NCI-H524 (cell line): ENCODE measurements around the gene DIAPH1.

ENCODE experiments used
- DNase-seq, 2 experiments: peaks; one replicate each; lab custom pipeline; 2025; lab: John Stamatoyannopoulos, UW

The DIAPH1 gene

DNA sequence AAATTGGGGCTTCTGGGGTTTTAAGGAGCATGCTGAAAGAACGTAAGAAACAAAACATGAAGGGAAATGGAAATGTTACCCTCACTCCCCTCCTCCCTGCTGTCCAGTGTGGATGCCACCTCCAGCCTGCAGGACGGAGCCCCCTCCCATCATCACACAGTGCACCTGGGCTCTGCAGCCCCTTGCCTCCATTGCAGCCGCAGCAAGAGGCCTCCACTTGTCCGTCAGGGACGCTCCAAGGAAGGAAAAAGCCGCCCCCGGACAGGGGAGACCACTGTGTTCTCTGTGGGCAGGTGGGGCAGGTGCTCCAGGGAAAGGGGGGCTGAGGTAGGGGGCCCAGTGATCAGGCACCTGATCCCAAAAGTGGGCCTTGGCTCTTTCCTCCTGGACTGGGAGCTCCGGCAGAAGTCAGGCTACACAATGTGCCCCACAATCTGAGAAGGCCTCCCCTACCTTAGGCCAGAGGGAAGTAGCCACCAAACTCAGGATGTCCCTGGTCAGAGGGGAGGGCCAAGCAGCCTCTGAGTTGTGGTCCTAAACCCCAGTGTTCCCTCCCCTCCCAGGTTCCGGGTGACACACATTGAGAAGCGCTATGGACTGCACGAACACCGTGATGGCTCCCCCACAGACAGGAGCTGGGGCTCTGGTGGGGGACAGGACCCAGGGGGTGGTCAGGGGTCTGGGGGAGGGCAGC, 20.7 kb upstream of the DIAPH1 start:
- DNase-seq = no peak

DNA sequence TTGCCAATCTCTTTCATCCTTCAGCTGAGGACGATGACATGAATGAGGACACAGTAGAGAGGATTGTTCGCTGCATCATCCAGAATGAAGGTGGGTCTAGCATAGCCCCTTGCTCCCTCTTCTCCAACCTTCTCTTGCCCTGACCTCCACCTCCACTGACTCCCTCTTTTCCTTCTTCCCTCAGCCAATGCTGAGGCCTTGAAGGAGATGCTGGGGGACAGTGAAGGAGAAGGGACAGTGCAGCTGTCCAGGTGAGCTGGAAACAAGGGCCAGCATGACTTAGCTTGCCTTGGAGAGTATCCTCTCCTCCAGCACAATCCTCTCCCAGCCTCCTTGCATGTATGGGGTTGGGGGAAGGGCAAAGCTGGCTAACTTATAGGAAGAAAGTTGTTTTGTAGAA, 20.0 kb upstream of the DIAPH1 start:
- DNase-seq = no peak

DNA sequence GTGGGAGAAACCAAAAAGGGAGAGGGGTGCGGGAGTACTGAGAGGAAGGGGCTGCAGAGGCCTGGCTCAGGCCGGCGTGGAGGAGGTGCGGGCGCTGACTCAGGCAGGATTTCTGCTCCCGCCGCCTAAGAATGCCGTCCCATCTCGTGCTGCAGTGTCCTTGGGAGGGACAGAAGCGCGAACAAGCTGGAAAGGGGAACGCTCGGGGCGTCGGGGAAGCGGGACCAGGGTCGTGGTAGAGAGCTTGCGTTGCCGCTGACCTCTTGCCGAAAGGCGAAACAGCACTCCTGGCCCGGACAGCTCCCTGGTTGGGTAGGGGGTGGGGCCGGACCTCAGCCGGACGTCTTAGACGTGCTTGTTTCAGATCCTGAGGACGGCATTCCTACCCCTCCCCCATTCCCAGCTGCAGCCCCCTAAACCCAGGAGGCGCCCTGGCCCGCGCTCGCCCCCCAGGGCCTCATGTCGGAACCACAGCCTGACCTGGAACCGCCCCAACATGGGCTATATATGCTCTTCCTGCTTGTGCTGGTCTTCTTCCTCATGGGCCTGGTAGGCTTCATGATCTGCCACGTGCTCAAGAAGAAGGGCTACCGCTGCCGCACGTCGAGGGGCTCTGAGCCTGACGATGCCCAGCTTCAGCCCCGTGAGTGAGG, 19.1 kb upstream of the DIAPH1 start:
- peak; percentile 26 to 54 for DNase-seq

DNA sequence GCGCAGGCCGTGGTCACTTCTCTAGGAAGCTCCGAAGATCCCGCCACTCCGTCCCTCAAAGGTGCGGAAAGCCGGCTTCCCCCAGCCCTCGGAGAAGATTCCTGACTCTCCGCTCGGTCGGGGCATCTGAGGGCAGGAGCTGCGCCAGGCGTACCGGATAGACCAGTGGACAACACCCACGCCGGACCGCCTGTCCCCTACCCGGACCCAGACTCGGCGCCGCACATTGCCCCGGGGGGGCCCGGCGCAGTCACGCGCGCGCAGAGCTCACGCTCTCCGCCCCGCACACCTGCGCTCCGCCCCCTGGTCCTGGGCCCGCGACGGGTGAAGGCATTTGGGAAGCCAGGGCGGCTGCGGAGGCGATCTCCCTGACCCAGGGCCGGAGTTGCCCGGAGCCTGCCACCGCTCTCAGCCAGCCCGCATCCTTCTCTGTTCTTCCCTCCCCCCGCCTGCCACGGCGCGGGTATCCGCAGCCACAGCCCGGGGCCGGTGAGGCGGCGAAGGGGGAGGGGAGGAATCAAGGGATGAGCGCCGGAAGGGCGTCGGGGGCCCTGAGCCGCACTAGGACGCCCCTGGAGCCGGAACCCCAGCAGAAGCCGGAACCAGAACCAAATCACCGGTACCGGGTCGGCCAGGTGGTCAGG, 18.4 kb upstream of the DIAPH1 start:
- DNase-seq = peak in 1 of 2 experiments; percentile 20

DNA sequence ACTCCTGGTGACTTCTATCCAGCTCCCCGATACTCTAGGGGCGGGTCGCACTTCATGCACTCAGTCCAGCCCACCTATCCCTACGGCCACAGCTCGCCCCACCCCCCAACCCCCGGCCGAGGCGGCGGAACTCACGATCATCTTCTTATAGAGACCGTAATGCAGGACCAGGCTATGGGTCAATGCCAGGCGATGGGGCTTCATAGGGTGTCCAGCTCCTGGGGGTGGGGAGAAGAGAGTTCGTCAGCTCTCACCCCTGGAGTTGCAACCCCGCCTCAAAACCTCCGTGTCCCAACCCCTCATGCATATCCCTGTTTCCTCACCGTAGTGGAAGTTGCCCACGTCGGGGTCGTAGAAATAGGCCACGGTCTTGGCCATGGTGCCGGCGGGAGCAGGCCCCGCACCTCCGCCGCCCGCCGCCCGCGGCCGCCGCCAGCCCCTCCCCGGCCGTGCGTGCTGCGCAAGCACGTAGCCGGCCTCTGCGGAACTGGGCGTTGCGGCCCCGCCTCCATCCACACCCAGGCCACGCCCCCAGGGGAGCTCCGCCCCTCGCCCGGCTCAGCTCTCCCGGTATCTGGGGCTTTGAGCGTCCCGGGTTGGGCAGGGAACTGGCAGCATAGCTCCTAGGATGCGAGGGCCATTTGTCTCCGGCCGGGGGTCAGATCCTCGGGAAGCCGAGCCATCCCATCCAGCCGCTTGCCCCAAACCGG, 17.8 kb upstream of the DIAPH1 start, which contains the start of the genes HDAC3 and RELL2:
Gene HDAC3, minus strand, starts transcription at position 437 of the 710 bp plus-strand sequence. Its CDS starts 59 bp downstream, at position 378.
Gene RELL2, plus strand, starts transcription at position 585 of the 710 bp plus-strand sequence. CDS start 1,229 bp downstream, outside the sequence.
- DNase-seq = peak; percentile 62 to 86

DNA sequence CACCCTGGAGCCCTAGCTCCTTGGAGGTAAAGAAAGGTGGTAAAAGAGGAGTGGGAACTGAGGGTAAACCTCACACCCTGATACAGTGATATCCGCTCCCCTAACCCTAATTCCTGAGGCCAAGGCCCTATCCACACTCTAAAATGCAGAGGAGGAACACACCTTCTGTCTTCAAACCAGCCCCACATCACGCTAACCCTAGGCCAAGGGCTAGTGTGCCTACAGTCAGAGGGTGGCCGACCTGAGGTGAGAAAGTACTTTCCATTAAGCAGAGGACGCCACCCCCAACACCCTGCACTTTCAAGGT, 17.3 kb upstream of the DIAPH1 start:
- DNase-seq = no peak

DNA sequence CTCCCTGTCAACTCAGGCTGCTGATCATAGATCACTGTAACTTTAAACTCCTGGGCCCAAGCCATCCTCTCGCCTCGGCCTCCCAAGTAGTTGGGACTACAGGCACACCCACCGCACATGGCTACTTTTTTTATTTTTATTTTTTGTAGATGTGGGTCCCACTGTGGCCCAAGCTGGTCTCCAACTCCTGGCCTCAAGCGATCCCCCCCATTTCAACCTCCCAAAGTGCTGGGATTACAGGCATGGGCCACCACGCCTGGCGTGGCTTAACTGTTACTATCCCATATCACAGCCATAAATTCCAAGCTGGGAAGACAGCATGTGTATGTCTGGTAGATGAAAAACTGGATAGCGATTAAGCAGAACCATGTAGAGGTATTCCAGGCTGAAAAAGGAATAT, 16.8 kb upstream of the DIAPH1 start:
- DNase-seq = no peak

DNA sequence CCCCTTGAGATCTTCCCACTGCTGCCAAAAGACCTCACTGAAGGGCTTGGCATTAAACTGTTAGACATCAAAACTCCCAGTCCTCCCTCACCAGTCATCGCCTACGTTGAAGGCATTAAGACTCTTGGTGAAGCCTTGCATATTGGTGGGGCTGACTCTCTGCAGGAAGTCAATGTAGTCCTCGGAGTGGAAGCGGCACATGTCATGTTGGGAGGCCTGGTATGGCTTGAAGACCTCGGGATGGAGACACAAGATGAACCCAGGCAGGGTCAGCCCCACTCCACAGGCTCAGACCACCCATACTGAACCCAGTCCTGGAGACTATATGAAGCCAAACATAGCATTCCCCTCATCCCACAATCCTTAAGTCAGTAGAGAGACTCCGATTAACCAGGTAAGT, 15.9 kb upstream of the DIAPH1 start:
- DNase-seq = no peak

DNA sequence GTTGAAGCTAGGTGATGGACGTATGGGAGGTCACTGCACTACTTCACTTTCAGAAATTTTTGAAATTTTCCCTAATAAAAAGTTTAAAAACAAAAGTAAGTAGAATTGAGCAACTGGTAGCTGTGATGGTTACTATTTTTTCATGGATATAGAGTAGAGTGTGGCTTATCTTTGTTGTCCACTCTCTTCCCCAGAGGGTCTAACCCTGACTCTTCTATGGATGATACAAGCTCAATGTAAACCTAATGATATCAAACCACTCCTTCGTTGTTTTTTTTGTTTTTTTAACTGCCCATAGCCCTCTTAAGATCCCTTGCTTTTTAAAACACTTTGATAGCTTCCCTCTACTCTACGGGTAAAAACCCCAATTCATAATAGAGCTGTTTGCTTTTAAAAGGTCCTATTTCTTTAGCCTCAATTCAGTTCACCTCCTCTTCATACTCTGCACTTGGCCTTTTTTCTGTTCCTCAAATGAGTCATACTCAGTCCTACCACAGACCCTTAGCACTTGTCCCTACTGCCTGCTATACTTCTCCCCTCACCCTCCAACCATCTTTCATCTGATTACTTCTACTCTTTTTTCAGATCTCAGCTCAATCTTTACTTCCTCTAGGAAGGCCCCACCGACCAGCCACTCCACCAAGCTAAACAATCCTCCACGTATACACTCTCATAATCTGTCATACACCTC, 15.2 kb upstream of the DIAPH1 start:
- DNase-seq = no peak

DNA sequence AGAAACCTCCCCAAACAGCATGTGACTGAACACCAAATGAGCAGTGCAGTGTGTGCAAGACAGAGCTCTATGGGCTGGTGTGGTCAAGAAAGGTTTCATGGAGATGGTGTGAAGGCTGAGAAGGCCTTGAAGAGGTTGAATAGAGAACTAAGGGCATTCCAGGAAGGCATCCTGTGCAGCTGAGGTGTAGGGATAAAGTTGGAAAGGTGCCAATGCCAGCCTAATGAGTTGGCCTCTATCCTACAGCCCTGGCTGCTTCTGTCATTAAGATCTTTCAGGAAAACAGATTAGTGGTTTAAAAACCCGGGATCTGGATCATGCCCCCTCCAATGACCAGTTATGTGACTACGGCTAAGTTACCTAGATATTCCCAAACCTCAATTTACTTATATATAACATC, 13.8 kb upstream of the DIAPH1 start:
- no peak for DNase-seq

DNA sequence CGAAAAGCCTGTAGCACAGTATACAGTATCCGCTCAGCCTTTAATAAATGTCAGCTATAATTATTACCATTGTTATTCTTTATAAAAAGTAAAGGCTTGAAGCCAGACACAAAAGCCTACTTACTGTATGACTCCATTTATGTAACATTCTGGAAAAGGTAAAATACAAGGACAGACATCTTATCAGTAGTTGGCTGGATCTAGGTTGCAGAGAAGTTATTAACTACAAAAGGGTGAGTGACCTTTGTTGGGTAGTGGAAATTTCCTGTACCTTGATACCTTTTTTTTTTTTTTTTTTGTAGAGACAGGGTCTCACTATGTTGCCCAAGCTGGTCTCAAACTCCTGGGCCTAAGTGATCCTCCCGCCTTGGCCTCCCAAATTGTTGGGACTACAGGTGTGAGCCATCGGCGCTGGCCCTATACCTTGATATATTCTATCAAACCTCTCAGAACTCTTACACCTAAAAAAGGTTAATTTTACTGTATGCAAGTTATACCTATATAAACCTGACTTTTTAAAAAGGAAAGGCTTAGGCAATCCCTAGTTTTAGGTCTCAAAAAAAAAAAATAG, 11.9 kb upstream of the DIAPH1 start:
- DNase-seq = no peak

DNA sequence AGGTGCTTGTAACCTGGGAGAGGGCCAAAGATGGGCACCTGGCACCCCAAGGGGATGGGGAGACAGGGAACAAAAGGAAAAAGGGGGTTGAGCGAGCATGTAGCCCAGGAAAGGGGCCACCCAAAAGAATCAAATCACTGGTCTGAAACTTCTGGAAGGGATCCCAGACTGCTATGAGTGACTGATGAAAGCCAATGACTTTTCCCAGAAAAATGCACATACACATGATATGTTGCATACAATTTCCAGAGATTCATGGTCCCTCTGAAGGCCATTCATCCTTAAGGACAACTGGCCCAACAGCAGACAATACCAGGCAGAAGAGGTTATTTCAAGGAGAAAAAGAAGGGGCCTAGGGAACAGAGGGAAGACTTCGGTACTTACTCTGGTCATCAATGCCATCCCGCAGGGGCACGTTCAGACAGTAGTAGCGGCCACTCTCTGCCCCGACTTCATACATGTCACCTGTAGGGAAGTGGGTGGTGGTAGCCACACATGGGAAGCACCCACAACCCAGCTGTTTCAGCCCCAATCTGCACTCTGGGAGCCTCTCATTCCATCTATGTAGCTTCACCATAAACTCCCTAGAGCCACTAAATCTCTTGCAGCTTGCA, 9.5 kb upstream of the DIAPH1 start:
- no peak for DNase-seq

DNA sequence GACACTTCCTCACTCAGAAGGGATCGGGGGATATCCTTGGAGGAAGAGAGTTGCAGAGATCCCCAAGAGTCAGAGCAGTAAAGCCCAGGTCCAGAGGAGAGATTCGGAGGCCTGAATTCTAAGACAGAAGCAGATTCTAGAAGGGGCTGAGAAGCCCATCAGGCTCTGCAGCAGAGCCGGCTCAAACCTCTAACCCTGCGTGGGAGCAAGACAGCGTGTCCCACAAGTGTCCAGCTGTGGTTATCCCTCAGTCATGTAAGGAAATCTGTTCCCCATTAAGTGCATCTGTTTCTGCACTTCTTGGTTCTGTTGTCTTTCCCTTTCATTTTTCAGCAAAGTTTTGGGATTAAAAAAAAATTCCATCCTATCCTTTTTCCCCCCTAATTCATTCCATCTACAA, 4.8 kb upstream of the DIAPH1 start:
- DNase-seq = no peak

DNA sequence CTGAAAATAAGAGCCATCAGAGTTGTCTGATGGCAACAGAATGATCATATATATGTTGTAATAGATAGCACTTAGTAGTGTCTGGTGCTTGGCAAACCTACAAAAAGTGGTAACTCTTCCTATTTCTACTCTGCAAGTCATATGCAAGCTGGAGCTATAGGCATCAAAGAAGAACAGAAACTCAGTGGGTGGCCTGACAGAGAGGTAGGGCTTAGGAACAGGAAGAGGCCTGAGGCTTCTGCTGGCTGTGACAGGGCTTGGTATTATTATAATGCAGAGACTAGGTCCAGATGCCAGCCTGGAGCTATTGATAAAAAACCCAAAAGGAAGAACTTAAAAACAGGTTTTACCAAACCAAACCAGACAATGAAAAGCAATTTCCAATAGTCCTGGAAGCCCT, 4.4 kb upstream of the DIAPH1 start:
- DNase-seq = no peak

DNA sequence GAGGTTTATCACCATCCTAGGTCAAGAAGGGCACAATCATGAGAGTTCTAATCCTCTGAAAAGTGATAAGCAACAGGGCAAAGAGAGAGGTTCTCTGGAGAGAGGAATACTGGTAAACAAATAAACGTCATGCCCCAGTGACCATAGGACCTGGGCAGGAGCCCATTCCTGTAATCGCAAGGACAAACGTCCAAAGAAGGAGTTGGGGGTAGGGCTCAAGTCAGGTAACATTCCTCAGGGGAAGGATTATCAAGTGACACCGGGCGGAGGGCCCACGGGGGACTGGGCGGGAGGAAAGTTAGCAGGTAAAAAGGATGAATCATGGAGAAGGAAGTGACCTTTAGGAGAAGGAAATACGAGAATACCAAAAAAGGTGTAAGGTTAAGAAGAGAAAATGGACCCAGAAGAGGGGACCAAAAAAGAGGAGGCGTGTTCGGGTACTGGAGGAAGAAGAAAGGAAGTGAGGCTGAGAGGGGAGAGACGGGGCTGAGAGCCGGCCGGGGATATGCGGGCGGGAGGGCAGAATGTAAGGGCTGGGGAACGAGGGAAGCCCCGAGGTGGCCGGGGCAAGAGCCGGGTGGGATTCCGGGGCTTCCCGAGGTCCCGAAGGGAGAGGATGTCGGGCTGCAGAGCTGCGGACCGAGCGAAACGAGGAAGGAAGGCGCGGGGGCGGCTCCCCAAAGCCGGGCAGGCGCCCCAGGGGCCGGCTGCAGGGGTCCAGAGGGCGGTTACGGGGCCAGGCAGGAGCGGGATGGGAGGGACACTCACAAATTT, 583 bp downstream of the DIAPH1 start:
- DNase-seq = peak in 1 of 2 experiments; percentile 50

DNA sequence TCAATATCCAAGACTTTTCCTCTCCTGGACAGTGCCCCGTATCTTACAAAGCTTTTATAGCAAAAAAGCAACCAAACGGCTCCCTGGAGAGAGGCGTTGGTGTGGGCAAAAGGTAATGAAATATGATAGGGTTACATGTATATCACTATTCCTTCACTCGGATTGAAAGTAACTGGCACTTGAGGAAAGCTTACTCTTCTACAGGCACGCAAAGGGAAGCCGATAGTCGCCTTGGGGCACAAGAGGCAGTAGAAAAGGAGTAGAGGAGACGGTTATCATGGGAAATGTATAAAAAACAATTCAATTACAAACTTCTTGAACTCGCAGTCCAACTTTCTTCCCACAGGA, 1.1 kb downstream of the DIAPH1 start:
- DNase-seq = no peak

DNA sequence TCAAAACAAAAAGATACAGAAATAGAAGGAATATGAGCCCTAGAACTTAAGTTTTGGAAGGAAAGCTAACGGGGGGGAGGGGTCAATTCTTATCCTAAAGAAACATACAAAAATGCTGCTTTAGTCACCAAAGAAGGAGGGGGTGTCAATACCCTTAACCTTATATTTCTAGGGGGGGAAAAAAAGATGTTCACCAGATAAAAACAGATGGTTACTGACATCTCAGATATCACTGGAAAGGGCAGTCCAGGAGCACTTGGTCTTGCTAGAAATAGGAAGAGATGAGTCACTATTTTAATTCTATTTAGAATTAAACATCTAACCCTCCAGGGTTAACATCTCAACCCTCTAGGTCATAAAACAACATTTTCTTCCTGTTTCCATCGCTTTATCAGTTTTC, 1.7 kb downstream of the DIAPH1 start:
- DNase-seq = no peak

DNA sequence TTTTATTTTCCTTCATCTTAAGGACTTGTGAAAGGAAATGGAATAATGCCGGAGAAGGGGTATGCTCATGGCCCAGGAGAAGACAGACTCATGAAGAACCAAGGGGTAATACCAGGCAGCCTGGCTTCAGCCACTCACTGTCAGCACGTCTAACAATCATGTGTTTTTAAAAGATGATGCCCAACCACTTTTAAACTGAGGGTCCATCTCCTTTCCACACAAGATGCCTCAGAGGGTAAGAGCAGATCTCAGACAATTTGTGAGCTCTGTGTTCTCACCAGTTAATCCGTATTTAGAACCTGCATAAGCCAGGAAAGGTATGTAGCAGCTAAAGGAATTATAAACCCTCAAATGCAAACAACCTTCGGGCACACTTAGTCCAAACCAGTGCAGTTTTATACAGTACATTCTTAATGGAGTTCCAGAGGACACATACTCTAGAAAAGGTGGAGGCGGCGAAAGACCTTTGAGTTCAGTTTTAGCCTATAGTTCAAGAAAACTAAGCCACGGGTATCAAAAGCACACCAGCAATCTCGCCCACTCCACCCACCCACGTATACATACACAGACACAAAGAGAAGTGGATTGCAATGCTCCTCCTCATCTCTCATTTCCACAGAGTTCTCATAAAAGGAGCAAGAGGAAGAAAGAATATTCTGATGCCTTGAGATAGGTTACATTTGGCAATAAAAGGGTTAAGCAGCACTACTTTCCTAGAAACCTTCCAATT, 2.6 kb downstream of the DIAPH1 start:
- no peak for DNase-seq

DNA sequence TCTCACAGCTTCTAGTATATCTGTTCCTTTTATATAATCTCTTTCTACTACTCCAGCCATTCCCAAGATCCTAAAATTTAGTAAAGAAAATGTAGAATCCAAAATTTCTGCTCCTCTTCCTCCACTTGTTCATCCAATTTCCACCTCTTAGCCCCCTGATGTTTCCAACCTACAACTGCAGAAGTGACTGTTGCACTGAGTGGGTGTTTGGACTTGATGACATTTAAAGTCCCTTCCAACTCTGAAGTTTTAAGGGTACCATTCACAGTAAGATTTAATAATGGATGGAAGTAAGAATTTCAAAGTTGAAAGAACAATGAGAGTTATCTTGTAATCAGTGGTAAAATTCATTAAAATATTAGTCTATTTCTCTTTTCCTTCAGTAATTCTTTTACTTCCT, 5.5 kb downstream of the DIAPH1 start:
- DNase-seq = no peak

DNA sequence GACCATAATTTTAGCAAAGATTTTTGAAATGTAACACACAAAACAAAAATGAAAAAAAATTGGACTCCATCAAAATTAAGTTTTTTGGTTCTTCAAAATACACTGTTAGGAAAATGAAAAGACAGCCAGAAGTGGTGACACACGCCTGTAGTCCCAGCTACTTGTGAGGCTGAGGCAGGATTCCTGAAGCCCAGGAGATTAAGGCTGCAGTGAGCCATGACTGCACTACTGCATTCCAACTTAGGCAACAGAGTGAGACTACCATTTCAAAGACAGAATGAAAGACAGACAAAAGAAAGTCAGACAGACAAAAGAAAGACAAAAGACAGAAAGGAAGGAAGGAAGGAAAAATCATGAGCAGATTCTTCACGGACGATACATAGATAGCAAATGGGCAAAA, 7.5 kb downstream of the DIAPH1 start:
- DNase-seq = no peak
